Measurements from ENCODE around the gene TSPAN9.

Gene TSPAN9

GRCh38 chr12:3333991-3334391 is 256.8 kb downstream of the TSPAN9 start:
- FAIRE-seq (no peak), DNase-seq (ENCODE audit: insufficient read length, low spot score) (no peak)
- no peak for TF ChIP-seq POLR2A (IDR thresholded peaks at IDR 0.05; ENCODE audit: low read depth, low read length)

- TF ChIP-seq POLR2A (IDR thresholded peaks at IDR 0.05; ENCODE audit: low read depth, low read length): no peak
- no peak for DNase-seq (ENCODE audit: insufficient read length, low spot score)
- FAIRE-seq: no peak
Observed at GRCh38 chr12:3335078-3335487, 257.9 kb downstream of the TSPAN9 start.

All from H54 (cell line).